HK-2 (cell line): ENCODE data around the gene CAMTA1.

Source experiments
- DNase-seq: peaks from one replicate; pipeline ENCODE4 v3.0.0-alpha.2; 2018; ENCODE audit not compliant: unreplicated experiment

CAMTA1 gene

DNA sequence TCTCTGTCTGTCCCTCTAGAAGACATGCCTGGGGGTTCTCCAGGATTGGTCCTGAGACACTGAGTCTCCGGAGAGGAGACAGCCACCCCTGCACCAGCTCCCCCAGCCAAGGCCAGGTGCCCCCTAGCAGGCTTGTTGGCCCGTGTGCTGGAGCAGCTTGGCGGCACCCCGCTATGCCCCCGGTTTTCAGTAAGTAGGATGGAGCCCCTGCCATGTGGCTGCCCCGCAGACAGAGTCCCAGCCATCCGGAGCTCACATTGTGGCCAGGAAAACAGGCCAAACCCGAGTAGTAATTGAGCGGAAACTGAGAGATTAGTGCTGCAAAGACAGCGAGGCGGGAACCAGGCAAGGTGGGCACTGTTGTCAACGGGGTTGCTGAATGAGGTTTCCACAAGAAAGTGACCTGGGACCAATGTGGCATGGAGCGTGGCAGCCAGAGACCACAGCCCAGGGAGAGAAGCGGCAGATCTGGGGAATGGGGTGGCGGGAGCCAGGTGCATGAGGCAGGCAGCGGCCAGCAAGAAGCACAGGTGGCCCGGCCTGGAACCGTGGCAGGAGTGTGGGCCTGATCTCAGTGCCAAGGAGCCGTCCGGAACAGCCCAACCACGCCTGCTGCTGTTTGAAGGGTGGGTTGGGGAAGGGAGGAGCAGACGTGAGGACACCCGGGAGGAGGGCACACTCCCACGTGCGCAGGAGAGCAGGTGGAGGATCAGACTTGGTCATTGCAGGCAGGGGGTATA lies 848.4 kb downstream of the CAMTA1 start:
- DNase-seq = no peak

DNA sequence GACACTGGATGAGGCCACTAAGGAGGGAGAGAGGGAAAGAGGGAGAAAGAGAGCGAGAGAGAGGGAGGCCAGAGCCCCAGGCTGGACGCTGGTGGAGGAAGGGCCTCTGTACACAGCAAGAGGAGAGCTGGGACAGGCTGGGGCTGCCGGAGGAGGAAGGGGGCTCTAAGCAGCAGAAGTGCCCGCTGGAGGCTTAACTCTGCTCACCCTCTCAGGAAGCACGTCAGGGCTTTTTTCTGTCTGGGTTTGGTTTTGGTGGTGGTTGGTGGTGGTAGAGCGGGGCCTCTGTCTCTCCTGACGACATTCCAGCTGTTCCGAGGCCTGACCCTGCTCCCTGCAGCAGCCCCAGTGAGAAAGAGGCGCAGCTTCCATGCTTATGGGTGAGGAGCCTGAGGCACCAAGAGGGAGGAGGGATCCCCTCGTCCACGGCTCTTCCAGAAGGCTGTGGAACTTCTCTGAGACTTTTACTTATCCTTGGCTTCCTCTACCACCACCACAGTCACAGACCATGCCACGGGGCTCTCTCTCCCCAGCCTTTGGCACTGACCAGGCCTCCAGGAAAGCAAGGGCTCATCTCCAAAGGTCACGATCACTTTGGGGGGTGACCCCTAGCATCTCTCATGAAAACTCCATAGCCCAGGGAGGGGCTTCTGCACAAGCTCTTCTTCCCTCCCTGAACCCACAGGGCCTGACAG lies 849.4 kb downstream of the CAMTA1 start:
- DNase-seq = no peak

DNA sequence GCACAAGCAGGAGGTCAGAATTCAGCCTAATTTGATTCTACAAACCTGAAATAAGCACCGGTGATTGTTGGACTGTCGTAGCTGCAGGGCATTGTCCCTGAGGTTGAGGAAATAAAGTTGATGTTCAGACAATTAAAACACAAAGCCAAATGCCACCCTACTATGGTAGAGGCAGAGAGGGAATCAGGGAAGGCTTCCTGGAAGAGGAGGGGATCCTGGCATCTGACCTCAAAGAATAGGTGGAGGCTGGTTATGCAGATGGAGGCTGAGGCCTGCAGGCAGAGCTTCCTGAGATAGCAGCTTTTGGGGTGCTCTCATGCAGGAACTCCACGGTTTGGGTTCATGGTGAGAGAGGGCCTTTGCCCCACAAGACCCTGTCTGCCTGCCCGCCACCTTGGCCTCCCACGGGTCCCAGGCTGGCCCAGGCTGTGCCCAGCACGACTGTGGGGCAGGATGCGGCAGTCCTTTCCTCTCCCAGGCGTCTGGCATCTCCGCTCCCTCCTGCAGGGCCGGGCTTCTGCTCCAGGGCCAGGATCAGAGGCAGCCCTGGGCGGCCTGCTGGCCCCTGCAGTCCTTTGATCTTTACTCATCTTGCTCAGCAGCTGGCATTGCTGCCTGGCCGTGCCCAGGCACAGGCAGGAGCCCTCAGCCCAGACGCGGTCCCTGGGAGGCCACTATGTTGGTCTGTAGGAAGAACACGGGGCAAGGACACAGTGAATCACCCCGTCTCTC lies 851.7 kb downstream of the CAMTA1 start:
- no peak for DNase-seq

DNA sequence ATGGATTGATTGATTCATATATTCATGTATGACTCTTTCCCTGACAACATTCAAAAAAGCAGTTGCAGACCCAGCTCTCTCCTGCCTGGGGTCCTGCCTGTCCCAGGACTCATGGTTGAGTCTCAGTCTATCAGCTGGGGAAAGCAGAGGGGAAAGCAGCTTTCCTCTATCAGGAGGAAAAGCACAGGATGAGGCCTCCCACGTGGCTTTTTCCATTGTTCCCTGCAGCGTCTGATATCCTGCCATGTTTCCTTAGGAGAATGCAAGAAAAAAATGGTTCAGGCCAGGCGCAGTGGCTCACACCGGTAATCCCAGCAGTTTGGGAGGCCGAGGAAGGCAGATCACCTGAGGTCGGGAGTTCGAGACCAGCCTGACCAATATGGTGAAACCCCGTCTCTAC lies 852.8 kb downstream of the CAMTA1 start:
- DNase-seq = no peak

DNA sequence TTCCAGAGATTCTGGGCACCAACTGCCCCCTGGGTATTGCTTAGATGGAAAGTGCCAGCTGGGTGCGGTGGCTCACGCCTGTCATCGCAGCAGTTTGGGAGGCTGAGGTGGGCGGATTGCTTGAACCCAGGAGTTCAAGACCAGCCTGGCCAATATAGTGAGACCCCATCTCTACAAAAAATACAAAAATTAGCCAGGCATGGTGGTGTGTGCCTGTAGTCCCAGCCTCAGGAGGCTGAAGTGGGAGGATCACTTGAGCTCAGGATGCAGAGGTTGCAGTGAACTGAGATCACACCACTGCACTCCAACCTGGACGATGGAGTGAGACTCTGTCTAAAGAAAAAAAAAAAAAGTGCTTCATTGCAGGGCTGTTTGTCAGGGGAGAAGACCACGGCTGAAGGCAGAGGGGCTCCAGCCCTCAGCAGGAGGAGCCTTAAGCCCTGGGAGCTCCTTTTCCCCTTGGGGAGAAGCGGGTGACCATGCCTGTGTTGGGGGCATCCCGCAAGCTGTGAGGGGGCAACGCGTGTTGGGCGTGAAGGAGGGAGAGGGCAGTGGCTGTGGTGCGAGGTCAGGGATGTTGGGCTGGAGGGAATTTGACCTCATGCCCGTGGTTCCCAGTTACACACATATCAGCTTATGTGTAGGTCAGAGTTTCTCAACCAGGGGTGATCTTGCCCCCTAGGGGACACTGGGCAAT lies 854.3 kb downstream of the CAMTA1 start:
- no peak for DNase-seq

DNA sequence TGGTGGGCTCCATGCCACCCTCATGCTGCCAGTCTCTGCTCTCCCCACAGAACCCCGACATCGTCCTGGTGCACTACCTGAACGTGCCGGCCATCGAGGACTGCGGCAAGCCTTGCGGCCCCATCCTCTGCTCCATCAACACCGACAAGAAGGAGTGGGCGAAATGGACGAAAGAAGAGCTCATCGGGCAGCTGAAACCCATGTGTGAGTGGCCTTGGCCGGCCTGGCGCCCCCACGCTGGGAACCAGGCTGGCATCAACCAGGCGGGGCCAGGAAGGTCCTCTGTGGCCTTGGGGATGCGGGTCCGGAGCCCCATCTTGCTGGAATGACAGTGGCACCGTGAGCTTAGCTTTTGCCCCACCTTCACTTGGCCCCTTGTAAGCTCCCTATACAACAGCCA lies 855.1 kb downstream of the CAMTA1 start:
- DNase-seq = no peak

DNA sequence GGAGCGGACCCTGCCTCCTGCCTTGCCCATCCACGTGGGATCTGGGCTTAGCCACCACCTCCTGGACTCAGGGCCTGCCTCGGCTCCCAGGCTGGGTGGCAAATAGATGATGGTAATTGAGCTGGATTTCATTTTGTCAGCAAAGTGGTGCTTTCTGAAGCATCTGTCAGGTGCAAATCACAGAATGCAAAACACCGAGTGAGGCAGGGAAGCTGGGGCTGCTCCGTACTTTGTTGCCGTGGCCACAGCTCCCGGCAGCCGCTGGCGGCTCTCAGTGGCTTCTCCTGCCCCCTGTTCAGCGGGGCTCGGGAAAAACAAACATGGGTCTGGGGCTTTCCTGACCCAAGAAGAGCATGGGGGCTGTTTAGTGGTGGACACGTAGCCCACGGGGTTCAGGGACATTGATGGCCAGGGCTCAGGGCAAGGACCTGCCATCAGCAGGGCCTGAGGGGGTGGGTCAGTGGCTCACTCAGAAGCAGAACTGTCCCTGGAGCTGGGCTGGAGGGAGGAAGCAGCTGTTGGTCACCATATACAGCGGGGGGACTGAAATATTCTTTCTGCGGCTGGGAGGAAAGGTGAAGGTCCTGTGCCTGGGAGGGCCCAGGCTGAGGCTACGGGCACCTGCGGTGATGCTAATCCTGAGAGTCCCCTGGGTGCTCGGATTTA lies 855.8 kb downstream of the CAMTA1 start:
- no peak for DNase-seq

DNA sequence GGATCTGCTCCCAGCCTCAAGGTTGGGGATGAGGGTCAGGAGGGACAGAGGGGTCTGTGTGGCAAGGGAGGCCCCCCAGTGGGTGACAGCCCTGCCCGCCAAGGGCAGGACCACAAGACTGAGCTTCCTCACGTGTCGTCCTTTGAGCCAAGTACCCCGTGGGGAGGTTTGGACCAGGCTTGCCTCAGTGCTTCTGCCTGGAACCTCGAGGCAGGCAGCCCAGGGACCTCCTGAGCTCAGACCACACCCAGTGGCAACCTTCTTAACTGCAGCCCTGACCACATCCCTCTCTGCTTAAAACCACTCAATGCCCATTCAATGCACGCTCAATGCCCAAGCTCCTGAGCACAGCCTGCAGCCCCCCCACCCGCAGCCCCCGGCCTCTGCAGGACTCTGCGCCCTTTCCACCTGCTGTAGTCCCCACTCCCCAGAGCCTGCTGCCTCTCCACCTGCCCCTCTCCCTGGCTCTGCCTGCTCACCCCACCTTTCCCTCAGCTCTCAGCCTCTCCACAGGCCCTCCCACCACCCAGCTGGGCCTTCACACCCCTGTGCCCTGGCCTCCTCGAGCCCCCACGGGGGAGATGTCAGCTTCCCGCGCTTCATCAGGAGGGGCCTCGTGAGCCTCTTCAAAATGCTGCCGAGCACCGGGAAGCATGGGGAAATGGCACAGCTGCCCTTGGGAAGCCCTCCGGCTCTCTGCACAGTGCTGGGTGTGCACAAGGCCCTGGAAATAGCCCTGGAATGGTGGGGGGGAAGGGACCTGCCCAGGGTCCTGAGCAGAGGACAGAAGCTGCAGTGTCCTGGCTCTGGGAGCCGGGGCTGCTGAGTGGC lies 856.5 kb downstream of the CAMTA1 start:
- DNase-seq = no peak

DNA sequence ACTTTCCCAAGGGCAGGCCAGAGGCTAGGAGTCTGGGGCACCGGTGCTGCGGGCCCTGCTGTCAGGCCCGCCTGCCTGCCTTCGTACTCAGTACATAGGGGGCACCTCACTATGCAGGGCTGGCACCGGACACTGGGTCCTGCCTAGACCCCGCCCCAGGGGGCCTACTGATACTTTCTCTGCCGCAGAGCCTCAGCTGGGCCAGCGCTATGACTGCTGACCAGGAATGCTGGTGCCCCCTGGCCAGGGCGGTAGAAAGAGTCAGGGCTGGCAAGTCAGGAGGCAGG lies 857.1 kb downstream of the CAMTA1 start:
- no peak for DNase-seq

DNA sequence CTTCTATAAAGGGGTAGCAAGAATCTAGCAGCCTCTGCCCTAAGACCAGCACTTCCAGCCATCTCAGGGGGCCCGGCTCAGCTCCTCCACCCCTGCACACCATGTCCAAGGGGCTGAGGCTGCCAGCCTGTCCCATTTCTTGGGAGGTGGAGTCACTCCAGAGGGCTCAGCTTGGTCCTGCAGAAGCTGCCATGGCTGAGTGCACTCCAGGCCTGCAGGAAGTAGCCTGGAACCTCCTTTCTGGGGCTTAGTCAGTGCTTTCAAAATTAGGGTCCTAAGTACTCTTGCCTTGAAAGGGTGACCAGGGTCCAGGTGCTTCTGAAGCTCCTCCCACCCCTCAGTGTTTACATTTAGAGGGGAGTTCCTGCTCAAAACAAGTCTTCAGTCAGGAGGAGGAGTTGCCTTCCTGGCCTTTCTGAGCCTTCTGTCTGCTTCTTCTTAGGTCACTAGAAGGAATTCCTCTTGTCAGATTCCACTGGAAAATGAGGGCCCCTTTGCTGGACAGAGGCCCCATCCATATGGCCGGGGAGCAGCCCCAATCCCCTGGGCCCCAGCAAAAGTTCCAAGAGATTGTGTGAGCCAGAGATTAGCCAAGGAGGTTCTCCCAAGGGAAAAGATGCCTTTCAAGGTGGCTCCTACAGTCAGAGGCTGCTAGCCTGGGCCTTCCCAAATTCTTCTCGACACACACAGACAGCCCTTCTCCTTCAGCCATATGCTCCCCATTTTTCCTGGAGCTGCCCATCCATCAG lies 857.7 kb downstream of the CAMTA1 start:
- DNase-seq = peak; percentile 19

DNA sequence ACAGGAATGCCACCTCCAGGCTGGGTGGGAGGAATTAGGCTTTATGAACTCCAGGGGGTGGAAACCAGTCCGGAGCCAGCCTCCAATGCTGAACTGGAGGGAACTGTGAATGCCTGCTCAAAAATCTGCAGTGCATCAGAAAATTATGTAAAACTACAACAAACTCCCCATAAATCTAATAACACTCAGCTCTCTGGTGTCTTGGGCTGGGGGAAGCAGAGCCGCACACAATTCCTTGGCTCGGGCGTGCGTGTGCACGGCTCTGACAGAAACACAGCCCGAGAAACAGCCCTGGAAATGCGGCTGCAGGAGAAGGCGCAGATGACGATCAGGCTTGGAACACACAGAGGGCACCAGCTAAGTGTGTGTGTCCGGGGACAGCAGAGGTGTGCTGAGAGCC lies 858.3 kb downstream of the CAMTA1 start:
- no peak for DNase-seq

DNA sequence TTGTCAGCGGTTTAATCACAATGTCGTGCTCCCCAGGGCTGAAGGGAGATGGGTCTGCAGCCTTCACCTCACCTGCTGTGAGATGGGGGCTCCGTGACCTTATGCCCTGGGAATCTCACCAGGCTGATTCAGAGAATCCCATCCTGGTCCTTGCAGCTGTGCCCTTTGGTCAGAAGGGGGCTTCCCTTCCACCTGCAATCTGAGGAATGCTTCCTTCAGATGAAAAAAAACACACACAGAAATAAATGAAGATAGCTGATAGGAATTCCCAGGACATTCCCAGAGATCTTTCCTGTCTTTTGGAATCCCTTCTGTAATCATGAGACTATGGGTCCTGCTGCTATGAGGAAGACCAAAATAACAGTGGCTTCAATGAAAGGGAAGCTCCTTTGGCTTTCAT lies 858.8 kb downstream of the CAMTA1 start:
- no peak for DNase-seq

DNA sequence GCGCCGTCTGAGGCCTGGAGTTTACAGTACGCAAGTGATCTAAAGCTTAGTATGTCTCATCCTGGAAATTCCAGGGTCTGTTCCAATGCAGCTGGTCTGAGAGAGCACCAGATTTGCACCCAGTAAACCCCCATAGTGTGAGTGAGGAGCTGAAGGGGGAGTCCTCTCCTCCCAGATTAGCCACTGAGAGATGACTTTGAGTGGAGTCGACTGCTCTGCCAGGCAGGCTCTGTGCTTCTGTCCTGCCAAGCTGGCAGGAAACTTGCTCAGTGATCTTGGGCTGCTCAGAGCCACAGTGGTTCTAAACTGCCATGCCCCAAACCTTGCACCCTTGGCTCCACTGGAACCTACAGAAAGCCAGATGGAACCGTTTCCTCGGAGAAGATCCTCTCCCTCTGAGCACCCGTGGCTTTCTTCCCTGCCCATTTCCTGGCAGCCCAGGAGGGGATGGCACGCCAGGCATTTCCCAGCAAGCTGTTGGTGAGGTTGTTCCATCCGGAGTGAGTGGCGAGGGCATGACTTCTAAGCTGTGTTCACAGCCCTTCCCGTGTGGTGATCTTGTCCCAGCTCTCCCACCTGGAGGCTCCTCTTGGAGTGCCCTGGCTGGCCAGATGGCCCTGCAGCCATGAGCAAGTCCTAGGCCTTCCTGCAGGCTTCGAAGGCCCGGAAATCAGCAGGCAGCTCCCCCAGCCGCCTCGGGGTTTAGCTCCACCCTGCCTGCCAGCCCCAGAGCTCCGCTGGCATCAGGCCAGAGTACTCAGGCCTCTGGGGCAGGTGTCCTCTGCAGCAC lies 859.9 kb downstream of the CAMTA1 start:
- DNase-seq = no peak

DNA sequence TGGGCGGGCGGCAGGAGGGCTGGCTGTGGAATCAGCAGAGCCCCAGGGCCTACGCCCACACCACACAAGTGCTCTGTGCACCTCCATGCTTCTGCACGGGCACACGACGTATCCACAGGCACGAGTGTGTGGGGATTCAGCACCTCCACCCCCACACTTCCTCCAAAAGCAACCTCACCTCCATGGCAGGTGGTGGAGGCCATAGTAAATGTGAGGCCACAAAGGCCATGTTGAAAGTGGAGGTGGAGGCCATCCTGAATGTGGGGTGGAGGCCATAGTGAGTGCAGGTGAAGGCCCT lies 860.4 kb downstream of the CAMTA1 start:
- no peak for DNase-seq

DNA sequence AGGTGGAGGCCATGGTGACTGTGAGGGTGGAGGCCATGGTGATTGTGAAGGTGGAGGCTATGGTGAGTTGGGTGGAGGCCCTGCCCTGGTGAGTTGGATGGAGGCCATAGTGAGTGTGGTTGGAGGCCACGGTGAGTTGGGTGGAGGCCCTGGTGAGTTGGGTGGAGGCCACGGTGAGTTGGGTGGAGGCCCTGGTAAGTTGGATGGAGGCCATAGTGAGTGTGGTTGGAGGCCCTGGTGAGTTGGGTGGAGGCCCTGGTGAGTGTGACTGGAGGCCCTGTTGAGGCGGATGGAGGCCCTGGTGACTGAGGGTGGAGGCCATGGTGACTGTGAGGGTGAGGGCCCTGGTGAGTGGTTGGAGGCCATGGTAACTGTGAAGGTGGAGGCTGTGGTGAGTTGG lies 860.9 kb downstream of the CAMTA1 start:
- DNase-seq = no peak

DNA sequence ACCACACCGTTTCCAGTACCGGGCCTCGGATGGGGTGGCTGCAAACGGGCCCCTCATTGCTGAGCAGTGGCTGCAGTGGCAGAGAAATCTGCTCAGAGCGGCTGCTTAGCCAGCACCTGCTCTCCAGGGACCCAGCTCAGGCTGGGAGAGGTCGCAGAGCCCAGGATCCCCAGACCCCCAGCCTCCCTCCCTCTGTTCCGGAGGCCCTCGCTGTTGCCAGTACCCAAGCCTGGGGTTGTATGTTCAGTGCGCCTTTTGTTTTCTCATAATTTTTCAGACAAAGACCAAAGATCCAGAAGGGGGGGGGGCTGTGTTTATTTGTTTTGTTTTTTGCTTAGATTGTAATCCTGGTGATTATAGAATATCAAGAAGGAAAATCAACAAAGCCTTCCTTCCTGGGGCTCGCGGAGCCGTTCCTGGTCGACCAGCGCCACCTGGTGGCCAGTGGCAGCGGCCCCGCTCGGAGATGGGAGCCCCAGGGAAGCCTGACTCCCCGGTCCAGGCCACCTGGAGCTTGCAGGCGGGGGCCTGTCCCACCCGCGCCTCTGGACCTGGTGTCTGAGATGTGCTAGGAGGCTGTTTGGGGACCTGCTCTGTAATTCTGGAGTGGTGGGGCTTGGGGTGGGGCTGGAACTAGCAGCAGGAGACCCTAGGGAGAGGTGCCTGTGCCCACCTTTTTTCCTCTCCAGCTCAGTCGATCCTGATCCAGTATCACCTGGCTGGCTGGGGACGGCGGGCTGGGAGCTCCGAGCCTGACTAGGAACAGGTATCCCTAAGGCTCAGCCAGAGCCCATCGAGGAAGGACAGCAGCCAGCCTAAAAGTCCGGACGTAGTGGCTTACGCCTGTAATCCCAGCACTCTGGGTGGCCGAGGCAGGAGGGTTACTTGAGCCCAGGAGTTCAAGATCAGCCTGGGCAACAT lies 862.0 kb downstream of the CAMTA1 start:
- DNase-seq = peak; percentile 61

DNA sequence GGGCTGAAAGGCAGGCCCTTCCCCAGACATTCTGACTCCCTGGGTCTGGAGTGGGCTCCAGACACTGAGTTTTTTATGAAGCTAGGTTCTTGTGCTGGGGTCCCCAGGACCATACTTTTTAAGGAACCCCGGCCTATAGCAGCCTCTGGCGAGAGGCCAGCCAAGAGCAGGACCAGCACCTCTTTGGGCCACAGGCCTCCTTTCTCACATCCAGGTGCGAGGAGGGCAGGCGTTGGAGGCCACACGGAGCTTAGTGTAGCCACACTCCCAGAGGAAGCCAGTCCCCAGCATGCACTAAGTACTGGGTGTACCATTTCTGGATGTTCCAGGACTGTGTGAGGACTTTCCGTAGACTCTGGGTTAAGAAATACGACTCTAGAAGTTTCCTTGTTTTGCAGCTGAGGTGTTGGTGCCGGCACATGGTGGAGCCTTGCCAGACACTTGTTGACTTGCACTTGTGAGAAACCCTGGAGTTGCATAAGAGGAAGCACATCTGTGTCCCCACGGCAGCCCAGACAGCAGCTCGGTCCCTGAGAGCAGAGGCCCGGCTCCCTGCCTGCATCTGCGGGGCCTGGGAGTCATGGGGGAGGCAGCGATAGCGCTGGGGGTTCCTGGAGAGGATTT lies 863.6 kb downstream of the CAMTA1 start:
- no peak for DNase-seq

DNA sequence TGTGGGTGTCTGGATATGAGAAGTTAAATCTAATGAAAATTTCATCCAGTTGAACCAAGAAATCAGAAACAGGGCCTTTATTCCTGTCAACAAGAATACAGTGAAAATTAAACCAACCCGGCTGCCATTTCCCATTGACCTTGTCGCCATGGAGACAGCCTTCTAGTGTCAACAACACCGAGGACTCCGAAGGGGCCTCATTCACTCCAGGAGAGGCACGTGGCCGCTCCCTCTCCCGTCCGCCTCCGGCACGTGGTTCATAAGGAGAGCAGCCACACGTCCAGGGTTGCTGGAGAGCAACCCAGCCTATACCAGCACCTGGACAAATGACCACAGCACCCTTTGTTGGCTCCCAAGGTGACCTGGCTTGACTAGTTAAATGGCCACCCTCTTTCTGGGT lies 865.5 kb downstream of the CAMTA1 start:
- no peak for DNase-seq
